Measurements from ENCODE around the gene IQGAP1.
"Not testable (repeated sequence)": the region's sequence is repeated elsewhere in the genome, so short reads cannot be mapped to it uniquely, and the experiment has no call there.

Gene IQGAP1

DNA sequence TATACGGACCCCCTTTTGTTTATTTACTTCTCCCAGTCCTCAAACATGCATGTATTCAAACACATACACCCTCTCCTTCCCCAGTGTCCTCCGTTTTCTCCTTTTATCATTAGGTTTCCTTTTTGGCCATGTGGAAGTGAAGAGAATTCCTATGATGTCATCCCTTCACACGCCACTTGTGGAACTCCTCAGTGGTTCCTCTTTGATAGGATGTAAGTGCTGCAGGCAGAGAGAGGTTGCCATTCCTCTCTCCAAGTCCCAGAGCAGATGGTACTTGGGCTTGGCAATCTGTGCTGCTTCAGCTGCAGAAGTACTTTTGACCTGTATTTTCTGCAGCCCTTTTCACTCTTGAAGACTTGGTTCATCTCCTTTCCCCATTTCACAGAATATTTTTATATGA is 108.7 kb downstream of the IQGAP1 start:
- TF ChIP-seq, protein P1, sequence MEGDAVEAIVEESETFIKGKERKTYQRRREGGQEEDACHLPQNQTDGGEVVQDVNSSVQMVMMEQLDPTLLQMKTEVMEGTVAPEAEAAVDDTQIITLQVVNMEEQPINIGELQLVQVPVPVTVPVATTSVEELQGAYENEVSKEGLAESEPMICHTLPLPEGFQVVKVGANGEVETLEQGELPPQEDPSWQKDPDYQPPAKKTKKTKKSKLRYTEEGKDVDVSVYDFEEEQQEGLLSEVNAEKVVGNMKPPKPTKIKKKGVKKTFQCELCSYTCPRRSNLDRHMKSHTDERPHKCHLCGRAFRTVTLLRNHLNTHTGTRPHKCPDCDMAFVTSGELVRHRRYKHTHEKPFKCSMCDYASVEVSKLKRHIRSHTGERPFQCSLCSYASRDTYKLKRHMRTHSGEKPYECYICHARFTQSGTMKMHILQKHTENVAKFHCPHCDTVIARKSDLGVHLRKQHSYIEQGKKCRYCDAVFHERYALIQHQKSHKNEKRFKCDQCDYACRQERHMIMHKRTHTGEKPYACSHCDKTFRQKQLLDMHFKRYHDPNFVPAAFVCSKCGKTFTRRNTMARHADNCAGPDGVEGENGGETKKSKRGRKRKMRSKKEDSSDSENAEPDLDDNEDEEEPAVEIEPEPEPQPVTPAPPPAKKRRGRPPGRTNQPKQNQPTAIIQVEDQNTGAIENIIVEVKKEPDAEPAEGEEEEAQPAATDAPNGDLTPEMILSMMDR (conservative IDR thresholded peaks at IDR 0.05; ENCODE audit: control insufficient read depth, insufficient read depth, low read depth, low read length) = no peak
- no peak for DNase-seq (ENCODE audit: low read depth)
- no peak overlapping the region for H3K4me3 ChIP-seq (ENCODE audit: control insufficient read depth, low read depth, low read length)

- H3K4me3 ChIP-seq (ENCODE audit: control insufficient read depth, low read depth, low read length) = no peak overlapping the region
- TF ChIP-seq, protein P1 (conservative IDR thresholded peaks at IDR 0.05; ENCODE audit: control insufficient read depth, insufficient read depth, low read depth, low read length) = no peak
- DNase-seq (ENCODE audit: low read depth) = no peak
Measured at GRCh38 chr15:90497376-90497775, 109.3 kb downstream of the IQGAP1 start.

GRCh38 chr15:90497912-90498311 is 109.9 kb downstream of the IQGAP1 start:
- TF ChIP-seq, protein P1 (conservative IDR thresholded peaks at IDR 0.05; ENCODE audit: control insufficient read depth, insufficient read depth, low read depth, low read length) = no peak
- no peak for DNase-seq (ENCODE audit: low read depth)
- H3K4me3 ChIP-seq (ENCODE audit: control insufficient read depth, low read depth, low read length) = no peak overlapping the region

DNA sequence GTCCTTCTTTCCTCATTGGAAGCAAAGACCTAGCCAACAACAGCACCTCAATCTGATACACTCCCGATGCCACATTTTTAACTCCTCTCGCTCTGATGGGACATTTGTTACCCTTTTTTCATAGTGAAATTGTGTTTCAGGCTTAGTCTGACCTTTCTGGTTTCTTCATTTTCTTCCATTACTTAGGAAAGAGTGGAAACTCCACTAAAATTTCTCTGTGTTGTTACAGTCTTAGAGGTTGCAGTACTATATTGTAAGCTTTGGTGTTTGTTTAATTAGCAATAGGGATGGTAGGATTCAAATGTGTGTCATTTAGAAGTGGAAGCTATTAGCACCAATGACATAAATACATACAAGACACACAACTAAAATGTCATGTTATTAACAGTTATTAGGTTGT is 112.1 kb downstream of the IQGAP1 start:
- TF ChIP-seq, protein P1 (conservative IDR thresholded peaks at IDR 0.05; ENCODE audit: control insufficient read depth, insufficient read depth, low read depth, low read length) = no peak
- DNase-seq (ENCODE audit: low read depth) = no peak
- H3K4me3 ChIP-seq (ENCODE audit: control insufficient read depth, low read depth, low read length) = no peak overlapping the region

DNA sequence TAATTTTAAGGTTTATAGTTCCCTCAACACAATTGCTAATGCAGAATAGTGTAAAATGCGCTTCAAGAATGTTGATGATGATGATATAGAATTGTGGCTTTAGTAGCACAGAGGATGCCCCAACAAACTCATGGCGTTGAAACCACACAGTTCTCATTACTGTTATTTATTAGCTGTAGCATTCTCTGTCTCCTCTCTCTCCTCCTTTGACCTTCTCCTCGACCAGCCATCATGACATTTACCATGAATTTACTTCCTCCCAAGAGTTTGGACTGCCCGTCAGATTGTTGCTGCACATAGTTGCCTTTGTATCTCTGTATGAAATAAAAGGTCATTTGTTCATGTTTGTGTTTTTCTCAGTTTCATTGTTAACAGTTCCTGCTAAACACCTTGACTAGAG is 113.9 kb downstream of the IQGAP1 start:
- TF ChIP-seq, protein P1 (conservative IDR thresholded peaks at IDR 0.05; ENCODE audit: control insufficient read depth, insufficient read depth, low read depth, low read length) = no peak
- no peak for DNase-seq (ENCODE audit: low read depth)

GRCh38 chr15:90510781-90511180 is 122.7 kb downstream of the IQGAP1 start:
- not testable (repeated sequence) for H3K4me3 ChIP-seq (ENCODE audit: control insufficient read depth, low read depth, low read length); DNase-seq (ENCODE audit: low read depth)

More for the DNA sequence above, 113.9 kb downstream of the IQGAP1 start:
- no peak overlapping the region for H3K4me3 ChIP-seq (ENCODE audit: control insufficient read depth, low read depth, low read length)

- H3K4me3 ChIP-seq (ENCODE audit: control insufficient read depth, low read depth, low read length); DNase-seq (ENCODE audit: low read depth): not testable (repeated sequence)
Measured at GRCh38 chr15:90511211-90511618, 123.2 kb downstream of the IQGAP1 start.

GRCh38 chr15:90512276-90512675 is 124.2 kb downstream of the IQGAP1 start:
- H3K4me3 ChIP-seq (ENCODE audit: control insufficient read depth, low read depth, low read length) = no peak overlapping the region
- TF ChIP-seq, protein P1 (conservative IDR thresholded peaks at IDR 0.05; ENCODE audit: control insufficient read depth, insufficient read depth, low read depth, low read length) = no peak
- DNase-seq (ENCODE audit: low read depth) = no peak

Measured in fibroblast of mammary gland (primary cell).